Mucosa of descending colon (tissue), 3 donors: Measurements from ENCODE around the gene GHITM. TPM values are rescaled to one million over a fixed set of nuclear protein-coding genes. Genes with fewer than 3 reads are reported as not detected.

Experiments
- ATAC-seq: fragments of 200-7000 bp; cut with Tn5 transposase; one replicate; pipeline ENCODE4 v1.9.1; 2020; ENCODE audit warnings: mild to moderate bottlenecking, moderate library complexity
- DNase-seq, 3 donors: peaks; one replicate each; pipeline ENCODE4 v3.0.0-alpha.2; 2020
- H3K36me3 ChIP-seq: fragments of 200-600 bp; one replicate; pipeline ENCODE4 v1.8.0; 2021; ENCODE audit warnings: low read depth, mild to moderate bottlenecking
- H3K4me1 ChIP-seq: fragments of 200-600 bp; one replicate; pipeline ENCODE4 v1.8.0; 2021; ENCODE audit warnings: low read depth, mild to moderate bottlenecking
- H3K4me3 ChIP-seq: fragments of 200-600 bp; one replicate; pipeline ENCODE4 v1.8.0; 2021; ENCODE audit warnings: mild to moderate bottlenecking
- H3K9me3 ChIP-seq: fragments of 200-600 bp; one replicate; pipeline ENCODE4 v1.8.0; 2021; ENCODE audit warnings: mild to moderate bottlenecking
- intact Hi-C, 2 donors: fragments of 100-400 bp; cut with DNase I in 1 of 2; cut with micrococcal nuclease in 1 of 2; formaldehyde crosslinking; loops; one replicate each; pipeline versions ENCODE4 v1.11.0 to v1.11.1; 2022; cut with DNase I, micrococcal nuclease
- total RNA-seq, 3 donors: library from RNA; stranded (reverse); fragmentation: NEBNext Ultra II Directional in 2 of 3; extraction: Animal tissue kit (Norgen Biotek cat#: 25700) in 2 of 3; gene quantifications; one replicate each; pipeline versions ENCODE4 v1.2.1 to v1.2.4, GENCODE V29; 2021 to 2023
- TF ChIP-seq, protein P1 (sequence below): fragments of 200-600 bp; IDR thresholded peaks from one replicate; pipeline ENCODE4 v1.8.0; 2022; ENCODE audit warnings: antibody characterized with exemption, mild to moderate bottlenecking
- donor health status: DM: no; HTN: no; CAD: no; lungs with moderate emphysema.
- donor health status: DM: no; HTN: no; CAD: no.
- donor health status: DM: no; HTN: yes; CAD: no.

Gene GHITM
- total RNA-seq, 3 donors from 2014 or later = 216 to 279 (median 271) TPM

DNA sequence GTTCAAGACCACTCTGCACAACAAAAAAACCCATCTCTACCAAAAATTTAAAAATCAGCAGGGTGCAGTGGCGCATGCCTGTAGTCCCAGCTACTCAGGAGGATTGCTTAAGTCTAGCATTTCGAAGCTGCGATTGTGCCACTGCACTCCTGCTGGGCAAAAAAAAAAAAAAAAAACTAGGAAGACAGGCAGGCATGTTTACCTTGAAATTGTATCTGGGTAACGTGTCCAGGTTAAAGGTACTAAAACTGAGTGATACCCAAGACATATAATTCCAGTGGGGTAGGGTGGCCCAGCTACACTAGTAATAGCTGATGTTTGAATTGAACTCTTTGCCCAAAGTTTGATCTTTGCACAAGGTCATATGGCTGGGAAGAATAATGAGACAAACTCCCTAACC lies 16.2 kb downstream of the GHITM start:
- Histone ChIP-seq H3K4me1 (no peaks in the 10 kb centered on the region), H3K4me3 (no peak overlapping the region), H3K36me3 (no peaks in the 10 kb centered on the region), H3K9me3 (no peaks in the 10 kb centered on the region)
- intact Hi-C loops = loop anchor here in 1 of 2 donors (10.0 kb wide), 1 partner anchor 49 kb away; no protein-coding TSS in a partner anchor
- DNase-seq = no peak
- ATAC-seq = no peak
- TF ChIP-seq, protein P1, sequence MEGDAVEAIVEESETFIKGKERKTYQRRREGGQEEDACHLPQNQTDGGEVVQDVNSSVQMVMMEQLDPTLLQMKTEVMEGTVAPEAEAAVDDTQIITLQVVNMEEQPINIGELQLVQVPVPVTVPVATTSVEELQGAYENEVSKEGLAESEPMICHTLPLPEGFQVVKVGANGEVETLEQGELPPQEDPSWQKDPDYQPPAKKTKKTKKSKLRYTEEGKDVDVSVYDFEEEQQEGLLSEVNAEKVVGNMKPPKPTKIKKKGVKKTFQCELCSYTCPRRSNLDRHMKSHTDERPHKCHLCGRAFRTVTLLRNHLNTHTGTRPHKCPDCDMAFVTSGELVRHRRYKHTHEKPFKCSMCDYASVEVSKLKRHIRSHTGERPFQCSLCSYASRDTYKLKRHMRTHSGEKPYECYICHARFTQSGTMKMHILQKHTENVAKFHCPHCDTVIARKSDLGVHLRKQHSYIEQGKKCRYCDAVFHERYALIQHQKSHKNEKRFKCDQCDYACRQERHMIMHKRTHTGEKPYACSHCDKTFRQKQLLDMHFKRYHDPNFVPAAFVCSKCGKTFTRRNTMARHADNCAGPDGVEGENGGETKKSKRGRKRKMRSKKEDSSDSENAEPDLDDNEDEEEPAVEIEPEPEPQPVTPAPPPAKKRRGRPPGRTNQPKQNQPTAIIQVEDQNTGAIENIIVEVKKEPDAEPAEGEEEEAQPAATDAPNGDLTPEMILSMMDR = no peak

DNA sequence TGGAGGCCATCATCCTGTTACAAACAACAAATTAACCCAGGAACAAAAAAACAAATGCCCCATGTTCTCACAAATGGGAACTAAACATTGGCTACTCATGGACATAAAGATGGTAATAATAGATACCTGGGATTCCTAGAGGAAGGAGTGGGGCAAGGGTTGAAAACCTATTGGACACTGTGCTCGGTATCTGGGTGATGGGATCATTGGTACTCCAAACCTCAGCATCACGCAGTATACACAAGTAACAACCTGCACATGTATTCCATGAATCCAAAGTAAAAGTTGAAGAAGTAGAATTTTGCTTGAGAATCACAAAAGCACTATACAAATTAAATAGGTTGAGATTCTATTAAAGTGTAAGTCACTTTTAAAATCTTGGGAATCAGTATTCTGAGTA lies 16.7 kb downstream of the GHITM start:
- no peak overlapping the region for H3K4me3 ChIP-seq
- no peaks in the 10 kb centered on the region for H3K9me3 ChIP-seq
- H3K36me3 ChIP-seq = no peaks in the 10 kb centered on the region
- ATAC-seq (no peak), DNase-seq (no peak)
- intact Hi-C loops = loop anchor here in 1 of 2 donors (10.0 kb wide), 1 partner anchor 49 kb away; no protein-coding TSS in a partner anchor
- H3K4me1 ChIP-seq = no peaks in the 10 kb centered on the region
- TF ChIP-seq, protein P1 = no peak

DNA sequence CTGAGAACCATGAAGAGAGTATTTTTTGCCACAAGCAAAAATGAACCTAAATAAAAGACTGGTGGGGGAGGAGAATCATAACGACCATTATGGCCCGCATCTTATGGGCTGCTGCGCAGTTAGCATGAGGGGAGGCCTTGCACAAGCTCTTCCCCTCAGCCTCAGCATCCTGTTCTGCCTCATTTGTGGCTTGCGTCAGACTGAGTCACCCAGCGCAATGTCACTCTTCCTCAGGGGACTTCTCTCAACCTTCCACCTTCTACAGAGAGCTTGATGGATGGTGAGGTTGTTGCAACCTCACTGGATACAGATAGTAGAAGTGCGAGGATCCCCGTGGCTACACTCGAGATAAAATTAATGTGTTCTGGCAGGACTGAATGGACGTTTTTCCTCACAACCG lies 17.5 kb downstream of the GHITM start:
- peak; percentile 47 for ATAC-seq
- intact Hi-C loops = loop anchor here in 1 of 2 donors (10.0 kb wide), 1 partner anchor 48 kb away; no protein-coding TSS in a partner anchor
- H3K9me3 ChIP-seq = no peaks in the 10 kb centered on the region
- H3K36me3 ChIP-seq = no peaks in the 10 kb centered on the region
- H3K4me3 ChIP-seq = no peak overlapping the region
- TF ChIP-seq, protein P1 = no peak
- no peak for DNase-seq
- H3K4me1 ChIP-seq = no peaks in the 10 kb centered on the region

DNA sequence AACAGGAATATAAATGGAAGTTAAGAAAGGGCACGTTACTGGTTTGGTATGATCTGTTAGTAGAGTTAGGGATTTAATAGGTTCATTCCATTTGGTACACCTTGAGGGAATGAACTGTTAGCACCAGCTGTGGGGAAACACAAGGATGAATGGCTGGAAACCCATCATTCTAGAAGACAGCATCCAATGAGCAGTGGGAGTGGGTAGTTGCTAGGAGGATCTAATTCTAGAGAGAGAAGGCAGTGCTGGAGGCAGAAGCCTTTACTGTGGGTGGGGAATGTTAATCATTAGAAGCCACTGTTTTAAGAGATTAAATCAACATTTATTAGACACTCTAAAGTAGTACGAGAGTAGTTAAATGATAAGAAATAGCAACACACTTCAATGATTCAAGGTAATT lies 18.8 kb downstream of the GHITM start:
- no peak overlapping the region for H3K4me3 ChIP-seq
- DNase-seq = no peak
- no peak for ATAC-seq
- intact Hi-C loops = loop anchor here in 1 of 2 donors (10.0 kb wide), 1 partner anchor 47 kb away; no protein-coding TSS in a partner anchor
- TF ChIP-seq, protein P1 = no peak
- no peaks in the 10 kb centered on the region for H3K4me1 ChIP-seq
- H3K36me3 ChIP-seq = no peaks in the 10 kb centered on the region
- no peaks in the 10 kb centered on the region for H3K9me3 ChIP-seq

DNA sequence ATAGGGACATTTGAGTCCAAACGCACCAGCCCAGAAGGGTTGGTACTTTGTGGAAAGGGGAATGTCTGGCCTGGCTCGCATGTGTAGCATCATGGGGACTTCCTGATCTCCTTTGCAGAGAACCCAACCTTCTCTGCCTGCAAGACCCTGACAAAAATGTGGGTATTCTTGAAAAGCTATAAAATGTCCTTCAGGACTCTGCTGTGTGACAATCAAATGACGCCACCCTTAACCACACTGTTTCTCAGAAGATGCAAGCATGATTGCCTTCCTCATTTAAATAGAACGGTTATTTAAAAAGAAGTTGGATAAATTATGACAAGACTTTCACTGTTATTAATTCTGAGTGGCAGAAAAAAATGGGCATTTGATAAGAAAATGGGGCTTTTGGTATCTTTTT lies 19.2 kb downstream of the GHITM start:
- intact Hi-C loops = loop anchor here in 1 of 2 donors (10.0 kb wide), 1 partner anchor 46 kb away; no protein-coding TSS in a partner anchor

More for the DNA sequence above, 19.2 kb downstream of the GHITM start:
- no peak for ATAC-seq
- no peaks in the 10 kb centered on the region for H3K36me3 ChIP-seq
- TF ChIP-seq, protein P1 = no peak
- H3K4me1 ChIP-seq = no peaks in the 10 kb centered on the region
- no peak overlapping the region for H3K4me3 ChIP-seq
- DNase-seq = no peak
- H3K9me3 ChIP-seq = no peaks in the 10 kb centered on the region
